ENCODE results near the gene MACROD2. TPM values are rescaled to one million over a fixed set of nuclear protein-coding genes. Genes with fewer than 3 reads are reported as not detected.

The MACROD2 gene
- total RNA-seq, 2 donors from 2014 or later: 8.3 to 21.8 TPM

DNA sequence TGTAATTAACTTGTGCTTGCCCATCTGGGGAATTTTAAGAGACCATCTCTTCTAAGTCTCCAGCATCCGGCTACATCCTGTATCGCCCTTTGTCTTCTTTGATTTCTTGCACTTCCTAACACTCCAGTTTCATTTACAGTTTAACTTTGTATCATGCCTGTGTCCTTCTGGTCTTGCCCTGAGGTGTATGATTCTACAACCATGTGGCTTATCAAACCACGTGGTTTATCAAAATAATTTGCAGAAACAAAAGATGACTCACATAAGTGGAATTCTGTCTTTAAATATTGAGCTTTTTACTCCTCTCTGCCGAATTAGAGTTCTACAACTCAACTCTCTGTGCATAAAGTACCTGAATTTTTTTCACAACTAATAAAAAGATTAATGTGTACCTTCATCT lies 1997.2 kb downstream of the MACROD2 start:
- Histone ChIP-seq H3K9me3 (peaks cover 0 to 5% (median 0%) of the 10 kb centered on the region in 3 donors), H3K4me1 (no peaks in the 10 kb centered on the region), H3K36me3 (replicated peaks in 1 of 2; ENCODE audit: insufficient read depth in 1 of 2, low read depth in 2 of 2) (no peaks in the 10 kb centered on the region), H3K27me3 (no peaks in the 10 kb centered on the region), H3K27ac (no peak overlapping the region), H3K4me3 (no peak overlapping the region)
- no peak for ATAC-seq
- no peak for TF ChIP-seq POLR2A (IDR thresholded peaks at IDR 0.05)
- TF ChIP-seq, protein P1, sequence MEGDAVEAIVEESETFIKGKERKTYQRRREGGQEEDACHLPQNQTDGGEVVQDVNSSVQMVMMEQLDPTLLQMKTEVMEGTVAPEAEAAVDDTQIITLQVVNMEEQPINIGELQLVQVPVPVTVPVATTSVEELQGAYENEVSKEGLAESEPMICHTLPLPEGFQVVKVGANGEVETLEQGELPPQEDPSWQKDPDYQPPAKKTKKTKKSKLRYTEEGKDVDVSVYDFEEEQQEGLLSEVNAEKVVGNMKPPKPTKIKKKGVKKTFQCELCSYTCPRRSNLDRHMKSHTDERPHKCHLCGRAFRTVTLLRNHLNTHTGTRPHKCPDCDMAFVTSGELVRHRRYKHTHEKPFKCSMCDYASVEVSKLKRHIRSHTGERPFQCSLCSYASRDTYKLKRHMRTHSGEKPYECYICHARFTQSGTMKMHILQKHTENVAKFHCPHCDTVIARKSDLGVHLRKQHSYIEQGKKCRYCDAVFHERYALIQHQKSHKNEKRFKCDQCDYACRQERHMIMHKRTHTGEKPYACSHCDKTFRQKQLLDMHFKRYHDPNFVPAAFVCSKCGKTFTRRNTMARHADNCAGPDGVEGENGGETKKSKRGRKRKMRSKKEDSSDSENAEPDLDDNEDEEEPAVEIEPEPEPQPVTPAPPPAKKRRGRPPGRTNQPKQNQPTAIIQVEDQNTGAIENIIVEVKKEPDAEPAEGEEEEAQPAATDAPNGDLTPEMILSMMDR (IDR thresholded peaks at IDR 0.05): no peak
- intact Hi-C loops (cut with DNase I): no loop called here
- 47 to 53% methylated on average over 4 of the region's 4 CpGs for WGBS, 2 donors
- DNase-seq: no peak

DNA sequence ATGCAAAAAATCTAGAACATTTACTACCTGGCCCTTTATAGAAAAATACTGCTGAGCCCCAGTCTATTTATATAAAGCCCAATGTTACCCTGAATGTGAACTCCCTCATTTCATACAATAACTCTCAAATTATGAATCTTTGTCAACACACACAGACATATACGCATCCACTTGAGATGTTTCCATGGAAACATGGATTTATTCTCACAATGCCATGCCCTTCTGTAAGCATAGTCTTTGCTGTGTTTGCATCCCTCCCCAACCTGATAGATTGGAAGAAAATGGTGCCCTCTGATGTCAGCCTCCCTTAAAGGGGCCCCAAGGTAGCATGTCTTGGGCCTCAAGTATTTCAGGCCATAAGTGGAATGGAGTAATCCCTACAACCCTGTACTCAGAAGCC lies 2004.8 kb downstream of the MACROD2 start:
- Histone ChIP-seq H3K27ac (no peak overlapping the region), H3K36me3 (replicated peaks in 1 of 2; ENCODE audit: insufficient read depth in 1 of 2, low read depth in 2 of 2) (no peaks in the 10 kb centered on the region), H3K4me1 (no peaks in the 10 kb centered on the region), H3K9me3 (peaks cover 0 to 5% (median 0%) of the 10 kb centered on the region in 3 donors), H3K27me3 (no peaks in the 10 kb centered on the region), H3K4me3 (no peak overlapping the region)
- no peak for TF ChIP-seq POLR2A (IDR thresholded peaks at IDR 0.05)
- TF ChIP-seq, protein P1 (IDR thresholded peaks at IDR 0.05): no peak
- intact Hi-C loops (cut with DNase I): no loop called here
- WGBS, 2 donors: 29 to 42% methylated on average over 1 of the region's 1 CpG
- ATAC-seq (no peak), DNase-seq (no peak)

DNA sequence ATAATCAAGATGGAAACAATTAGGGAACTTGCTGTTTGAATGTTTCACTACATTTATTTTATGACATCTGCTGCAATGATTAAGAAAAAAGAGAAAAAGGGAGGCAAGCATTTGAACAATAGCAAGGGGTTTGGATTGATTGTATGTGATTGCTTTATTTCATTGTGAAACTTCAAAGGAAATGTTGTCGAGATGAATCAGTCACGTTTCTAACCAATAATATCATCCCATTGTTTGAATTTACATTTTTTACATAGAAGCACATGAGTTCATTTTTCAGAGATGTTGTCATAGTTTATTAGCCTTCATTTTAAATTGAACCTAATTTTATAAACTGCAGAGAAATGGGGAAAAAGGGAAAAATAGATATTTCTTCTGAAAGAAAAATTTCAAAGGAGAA lies 2006.0 kb downstream of the MACROD2 start:
- Histone ChIP-seq H3K4me3 (no peak overlapping the region), H3K9me3 (peaks cover 0 to 5% (median 0%) of the 10 kb centered on the region in 3 donors), H3K4me1 (no peaks in the 10 kb centered on the region), H3K27me3 (no peaks in the 10 kb centered on the region), H3K27ac (no peak overlapping the region), H3K36me3 (replicated peaks in 1 of 2; ENCODE audit: insufficient read depth in 1 of 2, low read depth in 2 of 2) (no peaks in the 10 kb centered on the region)
- ATAC-seq (no peak), DNase-seq (no peak)
- 70 to 74% methylated on average over 2 of the region's 2 CpGs for WGBS, 2 donors
- TF ChIP-seq POLR2A (IDR thresholded peaks at IDR 0.05): no peak
- TF ChIP-seq, protein P1 (IDR thresholded peaks at IDR 0.05): no peak
- intact Hi-C loops (cut with DNase I): no loop called here

DNA sequence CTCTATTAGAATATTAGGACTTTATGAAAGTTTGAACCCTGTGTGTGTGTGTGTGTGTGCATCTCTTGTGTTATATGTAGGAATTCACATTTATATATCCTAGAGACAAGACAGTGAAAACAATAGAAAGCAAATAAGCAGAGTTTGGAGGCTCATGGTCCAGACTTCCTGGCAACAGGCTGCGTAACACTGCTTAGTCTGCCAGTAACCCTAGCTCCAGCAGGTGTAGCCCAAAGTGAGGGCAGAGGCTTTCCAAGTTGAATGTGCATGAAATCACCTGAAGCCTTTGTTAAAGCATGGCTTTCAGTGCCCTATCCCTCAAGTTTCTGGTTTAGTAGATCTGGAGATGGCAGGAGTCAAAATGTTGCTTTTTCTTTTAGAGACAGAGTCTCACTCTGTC lies 2008.0 kb downstream of the MACROD2 start:
- DNase-seq (no peak), ATAC-seq (no peak)
- WGBS, 2 donors: 79 to 89% methylated on average over 1 of the region's 1 CpG
- intact Hi-C loops (cut with DNase I): no loop called here
- TF ChIP-seq, protein P1 (IDR thresholded peaks at IDR 0.05): no peak
- TF ChIP-seq POLR2A (IDR thresholded peaks at IDR 0.05): no peak
- Histone ChIP-seq H3K9me3 (no peaks in the 10 kb centered on the region), H3K27ac (no peak overlapping the region), H3K27me3 (no peaks in the 10 kb centered on the region), H3K4me1 (no peaks in the 10 kb centered on the region), H3K4me3 (no peak overlapping the region), H3K36me3 (replicated peaks in 1 of 2; ENCODE audit: insufficient read depth in 1 of 2, low read depth in 2 of 2) (no peaks in the 10 kb centered on the region)

DNA sequence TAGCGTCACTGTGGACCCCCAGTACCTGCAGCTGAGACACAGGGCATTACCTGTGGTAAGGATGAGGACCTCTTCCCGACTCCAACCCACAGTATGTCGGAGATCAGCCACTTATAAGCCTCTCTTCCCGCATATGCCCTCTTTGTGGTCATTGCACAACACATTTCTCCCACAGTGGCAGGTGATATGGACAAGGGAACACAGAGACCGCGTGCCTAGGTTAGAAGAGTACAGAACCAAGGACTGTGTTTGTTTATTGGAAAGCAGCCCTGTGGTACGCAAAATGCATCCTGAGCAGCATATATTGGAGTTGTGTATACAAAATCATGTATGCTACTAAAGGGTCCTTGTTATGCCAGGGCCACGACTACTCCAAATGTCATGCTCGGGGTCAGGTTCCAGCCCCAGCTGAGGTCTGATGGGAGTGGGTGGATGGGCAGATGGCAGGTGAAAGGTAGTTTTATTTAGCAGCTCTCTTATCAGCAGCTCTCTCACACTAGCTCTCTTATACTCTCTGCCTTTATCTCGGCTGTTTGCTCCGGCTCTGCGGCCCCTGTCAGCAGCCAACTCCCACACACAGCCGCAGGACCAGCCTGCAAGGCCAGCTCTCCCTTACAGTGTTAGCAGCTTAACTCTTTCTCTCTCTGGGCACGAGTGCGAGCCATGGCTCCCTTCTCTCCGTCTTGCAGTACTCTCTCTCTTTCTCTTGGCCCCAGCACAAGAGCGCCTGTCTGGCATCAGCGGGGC lies 2009.0 kb downstream of the MACROD2 start:
- DNase-seq (no peak), ATAC-seq (no peak)
- H3K27ac ChIP-seq: no peak overlapping the region
- no peaks in the 10 kb centered on the region for H3K27me3 ChIP-seq
- H3K4me1 ChIP-seq: no peaks in the 10 kb centered on the region
- TF ChIP-seq, protein P1 (IDR thresholded peaks at IDR 0.05): no peak
- TF ChIP-seq POLR2A (IDR thresholded peaks at IDR 0.05): no peak
- WGBS, 2 donors: 45 to 48% methylated on average over 18 of the region's 18 CpGs
- no peaks in the 10 kb centered on the region for H3K9me3 ChIP-seq
- intact Hi-C loops (cut with DNase I): no loop called here
- no peak overlapping the region for H3K4me3 ChIP-seq
- H3K36me3 ChIP-seq (replicated peaks in 1 of 2; ENCODE audit: insufficient read depth in 1 of 2, low read depth in 2 of 2): no peaks in the 10 kb centered on the region

Data from body of pancreas (tissue), 4 donors.